ENCODE measurements around the gene MICAL1.

DNA sequence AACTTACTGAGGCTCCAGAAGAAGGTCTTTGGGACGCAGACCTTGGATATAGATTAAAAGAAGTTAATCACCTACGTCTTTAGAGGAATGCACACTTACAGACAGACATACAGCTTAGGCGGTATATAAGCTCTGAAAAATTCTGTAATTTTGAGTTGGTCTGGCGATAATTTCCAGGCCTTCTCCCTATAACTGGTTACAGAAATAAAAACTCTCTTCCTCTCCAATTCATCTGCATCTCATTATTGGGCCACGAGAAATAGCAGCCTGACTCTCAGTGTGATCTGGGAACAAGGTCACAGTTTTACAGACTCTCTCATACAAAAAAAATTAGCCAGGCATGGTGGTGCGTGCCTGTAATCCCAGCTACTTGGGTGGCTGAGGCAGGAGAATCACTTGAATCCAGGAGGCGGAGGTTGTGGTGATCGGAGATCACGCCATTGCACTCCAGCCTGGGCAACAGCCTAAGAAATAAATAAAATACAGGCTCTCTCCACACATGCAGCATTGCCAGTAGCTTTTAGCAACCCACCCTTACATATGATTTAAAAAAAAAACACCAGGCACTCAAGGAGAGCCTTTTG, 22.7 kb upstream of the MICAL1 start:
- TF ChIP-seq EZH2 (optimal IDR thresholded peaks at IDR 0.05; ENCODE audit: low read depth, low read length) = no peak
- TF ChIP-seq, protein P1, sequence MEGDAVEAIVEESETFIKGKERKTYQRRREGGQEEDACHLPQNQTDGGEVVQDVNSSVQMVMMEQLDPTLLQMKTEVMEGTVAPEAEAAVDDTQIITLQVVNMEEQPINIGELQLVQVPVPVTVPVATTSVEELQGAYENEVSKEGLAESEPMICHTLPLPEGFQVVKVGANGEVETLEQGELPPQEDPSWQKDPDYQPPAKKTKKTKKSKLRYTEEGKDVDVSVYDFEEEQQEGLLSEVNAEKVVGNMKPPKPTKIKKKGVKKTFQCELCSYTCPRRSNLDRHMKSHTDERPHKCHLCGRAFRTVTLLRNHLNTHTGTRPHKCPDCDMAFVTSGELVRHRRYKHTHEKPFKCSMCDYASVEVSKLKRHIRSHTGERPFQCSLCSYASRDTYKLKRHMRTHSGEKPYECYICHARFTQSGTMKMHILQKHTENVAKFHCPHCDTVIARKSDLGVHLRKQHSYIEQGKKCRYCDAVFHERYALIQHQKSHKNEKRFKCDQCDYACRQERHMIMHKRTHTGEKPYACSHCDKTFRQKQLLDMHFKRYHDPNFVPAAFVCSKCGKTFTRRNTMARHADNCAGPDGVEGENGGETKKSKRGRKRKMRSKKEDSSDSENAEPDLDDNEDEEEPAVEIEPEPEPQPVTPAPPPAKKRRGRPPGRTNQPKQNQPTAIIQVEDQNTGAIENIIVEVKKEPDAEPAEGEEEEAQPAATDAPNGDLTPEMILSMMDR (IDR thresholded peaks at IDR 0.05; ENCODE audit: low read length) = no peak

Measured in MM.1S (cell line).